HG02973 (cell line): ENCODE data around the gene NTN4.
A peak's percentile ranks its signal among the peaks of the same experiment; 100 is the strongest.
"Not testable (repeated sequence)": the region's sequence is repeated elsewhere in the genome, so short reads cannot be mapped to it uniquely, and the experiment has no call there.

ENCODE experiments used
- ATAC-seq: cut with Tn5 transposase; IDR thresholded peaks from one replicate; pipeline ENCODE4 v1.9.1; 2021; ENCODE audit warnings: moderate library complexity; ENCODE audit not compliant: unreplicated experiment

NTN4 gene

GRCh38 chr12:95629392-95629791 lies 161.2 kb downstream of the NTN4 start:
- no peak for ATAC-seq

GRCh38 chr12:95626854-95627253 lies 163.7 kb downstream of the NTN4 start:
- no peak for ATAC-seq

GRCh38 chr12:95625012-95625411 lies 165.6 kb downstream of the NTN4 start:
- no peak for ATAC-seq

- ATAC-seq: no peak
Observed at GRCh38 chr12:95624589-95624988, 166.0 kb downstream of the NTN4 start.

GRCh38 chr12:95623554-95624170 lies 166.9 kb downstream of the NTN4 start:
- ATAC-seq: peak; percentile 48

GRCh38 chr12:95622879-95623278 lies 167.7 kb downstream of the NTN4 start:
- no peak for ATAC-seq

- ATAC-seq: no peak
Observed at GRCh38 chr12:95621725-95622124, 168.8 kb downstream of the NTN4 start.

GRCh38 chr12:95620171-95620570 lies 170.4 kb downstream of the NTN4 start:
- no peak for ATAC-seq

- ATAC-seq: not testable (repeated sequence)
Observed at GRCh38 chr12:95616470-95616869, 174.1 kb downstream of the NTN4 start.

- no peak for ATAC-seq
Observed at GRCh38 chr12:95615749-95616148, 174.8 kb downstream of the NTN4 start.

GRCh38 chr12:95614390-95614982 lies 176.1 kb downstream of the NTN4 start:
- no peak for ATAC-seq

- no peak for ATAC-seq
Observed at GRCh38 chr12:95613021-95613420, 177.5 kb downstream of the NTN4 start.

- no peak for ATAC-seq
Observed at GRCh38 chr12:95611676-95612309, 178.8 kb downstream of the NTN4 start.

GRCh38 chr12:95608252-95609033 lies 182.1 kb downstream of the NTN4 start:
- ATAC-seq: no peak
